ENCODE data around the gene ADTRP.

DNA sequence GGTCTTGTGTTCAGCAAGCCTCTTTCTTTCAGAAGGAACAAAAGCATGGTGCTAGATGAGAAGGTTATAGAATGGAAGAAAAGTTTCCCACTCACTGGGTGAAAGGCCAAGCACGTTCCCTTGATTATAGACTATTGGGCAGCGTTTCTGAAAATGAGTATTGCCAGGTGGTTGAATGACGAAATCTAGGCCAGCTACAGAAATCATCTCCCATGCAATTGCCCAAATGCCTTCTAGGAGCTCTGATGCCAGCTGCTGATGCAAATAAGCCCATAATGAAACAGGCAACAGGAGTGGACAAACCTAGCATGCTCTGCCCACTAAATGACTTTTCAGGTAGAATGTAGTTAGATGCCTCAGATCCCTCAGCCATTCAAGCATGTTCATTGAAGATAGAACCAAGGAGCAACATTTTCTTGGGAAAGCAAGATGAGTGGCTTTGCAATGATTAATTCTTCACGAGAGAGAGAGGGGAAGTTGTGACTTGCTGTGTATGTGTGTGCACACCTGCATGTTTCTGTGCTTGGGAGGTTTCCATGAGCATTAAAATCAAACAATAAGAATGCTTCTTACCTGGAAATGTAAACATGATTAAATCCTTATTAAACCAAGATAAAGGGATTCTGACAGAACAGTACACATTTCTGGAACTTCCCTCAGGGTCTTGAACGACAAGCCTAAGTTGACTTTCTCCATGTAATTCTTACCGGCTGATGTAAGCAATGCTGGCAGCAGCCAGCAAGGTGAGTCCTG, 43.6 kb downstream of the ADTRP start:
- TF ChIP-seq ZNF8 (CRISPR knock-in tag; IDR thresholded peaks at IDR 0.05) (no peak), ZFP30 (CRISPR knock-in tag; IDR thresholded peaks at IDR 0.05) (no peak), ARNTL (CRISPR knock-in tag; IDR thresholded peaks at IDR 0.05; ENCODE audit: borderline replicate concordance, low read depth) (no peak), GLIS3 (CRISPR knock-in tag; IDR thresholded peaks at IDR 0.05) (no peak), OSR1 (CRISPR knock-in tag; IDR thresholded peaks at IDR 0.05) (no peak), TOX (CRISPR knock-in tag; IDR thresholded peaks at IDR 0.05; ENCODE audit: borderline replicate concordance) (no peak)
- TF ChIP-seq, protein P1, sequence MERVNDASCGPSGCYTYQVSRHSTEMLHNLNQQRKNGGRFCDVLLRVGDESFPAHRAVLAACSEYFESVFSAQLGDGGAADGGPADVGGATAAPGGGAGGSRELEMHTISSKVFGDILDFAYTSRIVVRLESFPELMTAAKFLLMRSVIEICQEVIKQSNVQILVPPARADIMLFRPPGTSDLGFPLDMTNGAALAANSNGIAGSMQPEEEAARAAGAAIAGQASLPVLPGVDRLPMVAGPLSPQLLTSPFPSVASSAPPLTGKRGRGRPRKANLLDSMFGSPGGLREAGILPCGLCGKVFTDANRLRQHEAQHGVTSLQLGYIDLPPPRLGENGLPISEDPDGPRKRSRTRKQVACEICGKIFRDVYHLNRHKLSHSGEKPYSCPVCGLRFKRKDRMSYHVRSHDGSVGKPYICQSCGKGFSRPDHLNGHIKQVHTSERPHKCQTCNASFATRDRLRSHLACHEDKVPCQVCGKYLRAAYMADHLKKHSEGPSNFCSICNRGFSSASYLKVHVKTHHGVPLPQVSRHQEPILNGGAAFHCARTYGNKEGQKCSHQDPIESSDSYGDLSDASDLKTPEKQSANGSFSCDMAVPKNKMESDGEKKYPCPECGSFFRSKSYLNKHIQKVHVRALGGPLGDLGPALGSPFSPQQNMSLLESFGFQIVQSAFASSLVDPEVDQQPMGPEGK (CRISPR knock-in tag; IDR thresholded peaks at IDR 0.05; ENCODE audit: borderline replicate concordance), result no peak
- TF ChIP-seq, protein P2, sequence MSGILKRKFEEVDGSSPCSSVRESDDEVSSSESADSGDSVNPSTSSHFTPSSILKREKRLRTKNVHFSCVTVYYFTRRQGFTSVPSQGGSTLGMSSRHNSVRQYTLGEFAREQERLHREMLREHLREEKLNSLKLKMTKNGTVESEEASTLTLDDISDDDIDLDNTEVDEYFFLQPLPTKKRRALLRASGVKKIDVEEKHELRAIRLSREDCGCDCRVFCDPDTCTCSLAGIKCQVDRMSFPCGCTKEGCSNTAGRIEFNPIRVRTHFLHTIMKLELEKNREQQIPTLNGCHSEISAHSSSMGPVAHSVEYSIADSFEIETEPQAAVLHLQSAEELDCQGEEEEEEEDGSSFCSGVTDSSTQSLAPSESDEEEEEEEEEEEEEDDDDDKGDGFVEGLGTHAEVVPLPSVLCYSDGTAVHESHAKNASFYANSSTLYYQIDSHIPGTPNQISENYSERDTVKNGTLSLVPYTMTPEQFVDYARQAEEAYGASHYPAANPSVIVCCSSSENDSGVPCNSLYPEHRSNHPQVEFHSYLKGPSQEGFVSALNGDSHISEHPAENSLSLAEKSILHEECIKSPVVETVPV (CRISPR knock-in tag; IDR thresholded peaks at IDR 0.05), result no peak

Data from SK-N-SH treated with all-trans-retinoic acid at 6 μM for 48 hours (cell line).